Loucy (cell line): ENCODE measurements around the gene BROX.

Source experiments
- CTCF ChIP-seq: fragments of 200-600 bp; sonication (generic); conservative IDR thresholded peaks from 2 replicates; pipeline ENCODE4 v1.5.1; 2014; ENCODE audit warnings: mild to moderate bottlenecking, antibody characterized with exemption, low read length
- EZH2phosphoT487 ChIP-seq: fragments of 200-600 bp; IDR thresholded peaks from 2 replicates; pipeline ENCODE4 v1.6.1; 2018; ENCODE audit warnings: antibody characterized with exemption, mild to moderate bottlenecking, moderate library complexity, borderline replicate concordance

- TF ChIP-seq CTCF (no peak), EZH2phosphoT487 (no peak)
These were observed 10.2 kb upstream of the BROX start for GRCh38 chr1:222702210-222702609.
